ENCODE data around the gene CCDC85B. TPM values are rescaled to one million over a fixed set of nuclear protein-coding genes. Genes with fewer than 3 reads are reported as not detected.

Gene CCDC85B
- total RNA-seq, 1 experiment from 2014 or later = 14.7 TPM

- no peak for TF ChIP-seq CTCF (IDR thresholded peaks at IDR 0.05; ENCODE audit: insufficient read depth in 1 of 2, low read depth in 1 of 2, low read length in 1 of 2, severe bottlenecking in 1 of 2, unreplicated experiment in 1 of 2)
- Mint-ChIP-seq H3K27me3 (ENCODE audit: insufficient read depth, unreplicated experiment) (no peaks in the 10 kb centered on the region), H3K9me3 (ENCODE audit: unreplicated experiment) (no peaks in the 10 kb centered on the region), H3K27ac (ENCODE audit: unreplicated experiment) (no peak overlapping the region), H3K36me3 (ENCODE audit: insufficient read depth, unreplicated experiment) (peaks cover 18% of the 10 kb centered on the region), H3K4me3 (ENCODE audit: unreplicated experiment) (no peak overlapping the region), H3K4me1 (ENCODE audit: low read depth, unreplicated experiment) (no peaks in the 10 kb centered on the region)
- CTCF ChIA-PET = no interaction called here
- Histone ChIP-seq H3K4me3 (ENCODE audit: low read depth, low read length) (no peak overlapping the region), H3K27me3 (replicated peaks; ENCODE audit: control insufficient read depth, insufficient read depth, low read length) (no peaks in the 10 kb centered on the region), H3K4me1 (peaks cover 2% of the 10 kb centered on the region; the same call in 1 of the 2 replicates), H3K36me3 (ENCODE audit: control insufficient read depth, insufficient read depth, low read length) (no peaks in the 10 kb centered on the region; the same call in 1 of the 2 replicates), H3K9me3 (no peaks in the 10 kb centered on the region)
- POLR2A ChIA-PET = no interaction called here
- DNase-seq = no peak
- no TSS peak for BruUV-seq (replicated peaks)
- intact Hi-C loops (cut with micrococcal nuclease; ENCODE audit: unreplicated experiment) = no loop called here
Observed at GRCh38 chr11:65925397-65925796, 34.9 kb downstream of the CCDC85B start.

- CTCF ChIA-PET = no interaction called here
- DNase-seq = no peak
- intact Hi-C loops (cut with micrococcal nuclease; ENCODE audit: unreplicated experiment) = no loop called here
- POLR2A ChIA-PET = no interaction called here
- Histone ChIP-seq H3K9me3 (no peaks in the 10 kb centered on the region), H3K36me3 (ENCODE audit: control insufficient read depth, insufficient read depth, low read length) (no peaks in the 10 kb centered on the region), H3K27me3 (replicated peaks; ENCODE audit: control insufficient read depth, insufficient read depth, low read length) (no peaks in the 10 kb centered on the region), H3K4me1 (no peaks in the 10 kb centered on the region), H3K4me3 (ENCODE audit: low read depth, low read length) (no peak overlapping the region)
- no peaks in the 10 kb centered on the region for H3K27me3 Mint-ChIP-seq (ENCODE audit: insufficient read depth, unreplicated experiment)
- H3K36me3 Mint-ChIP-seq (ENCODE audit: insufficient read depth, unreplicated experiment) = peaks cover 6% of the 10 kb centered on the region
- H3K9me3 Mint-ChIP-seq (ENCODE audit: unreplicated experiment) = no peaks in the 10 kb centered on the region
- no peaks in the 10 kb centered on the region for H3K4me1 Mint-ChIP-seq (ENCODE audit: low read depth, unreplicated experiment)
- no peak for TF ChIP-seq CTCF (IDR thresholded peaks at IDR 0.05; ENCODE audit: insufficient read depth in 1 of 2, low read depth in 1 of 2, low read length in 1 of 2, severe bottlenecking in 1 of 2, unreplicated experiment in 1 of 2)
- H3K27ac Mint-ChIP-seq (ENCODE audit: unreplicated experiment) = no peak overlapping the region
- BruUV-seq (replicated peaks) = no TSS peak
- no peak overlapping the region for H3K4me3 Mint-ChIP-seq (ENCODE audit: unreplicated experiment)
Observed at GRCh38 chr11:65927904-65928397, 37.5 kb downstream of the CCDC85B start.

GRCh38 chr11:65928667-65929066 is 38.2 kb downstream of the CCDC85B start:
- H3K27ac Mint-ChIP-seq (ENCODE audit: unreplicated experiment) = peak overlapping the region; percentile 57
- no peaks in the 10 kb centered on the region for H3K4me1 ChIP-seq
- no peaks in the 10 kb centered on the region for H3K9me3 Mint-ChIP-seq (ENCODE audit: unreplicated experiment)
- H3K4me3 Mint-ChIP-seq (ENCODE audit: unreplicated experiment) = no peak overlapping the region
- no peaks in the 10 kb centered on the region for H3K4me1 Mint-ChIP-seq (ENCODE audit: low read depth, unreplicated experiment)
- H3K27me3 ChIP-seq (replicated peaks; ENCODE audit: control insufficient read depth, insufficient read depth, low read length) = no peaks in the 10 kb centered on the region
- intact Hi-C loops (cut with micrococcal nuclease; ENCODE audit: unreplicated experiment) = no loop called here
- DNase-seq = no peak
- H3K27me3 Mint-ChIP-seq (ENCODE audit: insufficient read depth, unreplicated experiment) = no peaks in the 10 kb centered on the region
- no peaks in the 10 kb centered on the region for H3K36me3 ChIP-seq (ENCODE audit: control insufficient read depth, insufficient read depth, low read length)
- TF ChIP-seq CTCF (IDR thresholded peaks at IDR 0.05; ENCODE audit: insufficient read depth in 1 of 2, low read depth in 1 of 2, low read length in 1 of 2, severe bottlenecking in 1 of 2, unreplicated experiment in 1 of 2) = no peak
- CTCF ChIA-PET = no interaction called here
- peaks cover 6% of the 10 kb centered on the region for H3K36me3 Mint-ChIP-seq (ENCODE audit: insufficient read depth, unreplicated experiment)
- no peaks in the 10 kb centered on the region for H3K9me3 ChIP-seq
- POLR2A ChIA-PET = no interaction called here
- no peak overlapping the region for H3K4me3 ChIP-seq (ENCODE audit: low read depth, low read length)
- no TSS peak for BruUV-seq (replicated peaks)

Data from Caco-2 (cell line).